Astrocyte (in vitro differentiated cells and primary cell): ENCODE data around the gene CYLD.

Experiments used
- CTCF ChIP-seq: IDR thresholded peaks from 2 replicates; pipeline ENCODE4 v1.5.1; 2011; ENCODE audit warnings: low read depth, mild to moderate bottlenecking, inconsistent platforms, low read length, moderate library complexity; ENCODE audit not compliant: insufficient read depth
- EZH2 ChIP-seq: IDR thresholded peaks from 2 replicates; pipeline ENCODE4 v1.6.1; 2012; ENCODE audit warnings: mild to moderate bottlenecking, low read length, inconsistent platforms; ENCODE audit not compliant: insufficient read depth

GRCh38 chr16:50821586-50821985 lies 79.7 kb downstream of the CYLD start:
- TF ChIP-seq CTCF: no peak
- no peak for TF ChIP-seq EZH2
